Suprapubic skin (tissue), 4 donors: ENCODE results near the gene STOM.

ENCODE experiments used
- CTCF ChIP-seq, 2 donors: fragments of 200-600 bp in 1 of 2; fragments of 450-650 bp in 1 of 2; sonication (generic) in 1 of 2; IDR thresholded peaks; one replicate each; pipeline ENCODE4 v1.5.1; 2016 to 2019; ENCODE audit warnings: antibody characterized with exemption in 2 of 2, mild to moderate bottlenecking in 1 of 2, moderate library complexity in 1 of 2
- EP300 ChIP-seq: sonication (generic); formaldehyde crosslinking; IDR thresholded peaks from one replicate; pipeline ENCODE4 v1.6.1; 2017; ENCODE audit warnings: antibody characterized with exemption
- POLR2A ChIP-seq, 2 donors: fragments of 450-650 bp; IDR thresholded peaks; one replicate each; pipeline ENCODE4 v1.6.1; 2017; ENCODE audit warnings: antibody characterized with exemption in 2 of 2, mild to moderate bottlenecking in 2 of 2, moderate library complexity in 2 of 2
- POLR2AphosphoS5 ChIP-seq, 3 donors: sonication (generic); formaldehyde crosslinking; IDR thresholded peaks; one replicate each; pipeline ENCODE4 v1.6.1; 2017; ENCODE audit warnings: antibody characterized with exemption in 3 of 3

- TF ChIP-seq CTCF (IDR thresholded peaks at IDR 0.05) (no peak), POLR2A (IDR thresholded peaks at IDR 0.05) (no peak), POLR2AphosphoS5 (IDR thresholded peaks at IDR 0.05) (no peak), EP300 (no peak)
Observed at GRCh38 chr9:121405899-121406298, 35.8 kb upstream of the STOM start.
